Naive thymus-derived CD8-positive, alpha-beta T cell (primary cell): ENCODE results near the gene ARID4A. TPM values are rescaled to one million over a fixed set of nuclear protein-coding genes. Genes with fewer than 3 reads are reported as not detected.

Experiments used
- ATAC-seq, 2 donors: fragments of 150-1000 bp; cut with Tn5 transposase in 1 of 2; sonication (Bioruptor Pico), chemical (Tn5 transposase) in 1 of 2; 1 replicate in 1 of 2; 2 replicates in 1 of 2; pipeline ENCODE4 v1.10.0; 2021; ENCODE audit warnings: mild to moderate bottlenecking in 2 of 2, moderate library complexity in 2 of 2
- POLR2A ChIA-PET: fragments of 350-600 bp; sonication (Branson Sonifier 250); formaldehyde crosslinking; loops from one replicate; lab custom pipeline; 2021; ENCODE audit warnings: antibody characterized with exemption; lab: Charles Lee
- DNase-seq, 10 donors: peaks; one replicate each; pipeline versions ENCODE4 v3.0.0 to v3.0.0-alpha.2; 2020 to 2022
- H3K27ac Mint-ChIP-seq, 10 donors: one replicate each; pipeline ENCODE4 v1.8.0; 2020 to 2022; ENCODE audit warnings: mild to moderate bottlenecking in 10 of 10, mixed read lengths in 10 of 10, moderate library complexity in 4 of 10, inconsistent platforms in 1 of 10
- H3K27me3 Mint-ChIP-seq, 5 donors: one replicate each; pipeline ENCODE4 v1.8.0; 2021 to 2022; ENCODE audit warnings: mixed read lengths in 5 of 5
- H3K36me3 Mint-ChIP-seq, 3 donors: one replicate each; pipeline ENCODE4 v1.8.0; 2020 to 2022; ENCODE audit warnings: mixed read lengths in 3 of 3, mild to moderate bottlenecking in 2 of 3, inconsistent platforms in 1 of 3
- H3K4me1 Mint-ChIP-seq, 4 donors: one replicate each; pipeline ENCODE4 v1.8.0; 2021 to 2022; ENCODE audit warnings: mixed read lengths in 4 of 4
- H3K4me3 Mint-ChIP-seq, 10 donors: one replicate each; pipeline ENCODE4 v1.8.0; 2020 to 2022; ENCODE audit warnings: mild to moderate bottlenecking in 10 of 10, mixed read lengths in 10 of 10, moderate library complexity in 6 of 10, inconsistent platforms in 1 of 10
- H3K9me3 Mint-ChIP-seq, 9 donors: one replicate each; pipeline ENCODE4 v1.8.0; 2020 to 2022; ENCODE audit warnings: mixed read lengths in 9 of 9, mild to moderate bottlenecking in 3 of 9, inconsistent platforms in 1 of 9, moderate library complexity in 1 of 9
- polyA plus RNA-seq, 3 donors: library from polyadenylated mRNA; unstranded; fragments of 300-500 nt; fragmentation: Illumina TruSeq; gene quantifications; one replicate each; pipeline ENCODE4 v1.2.3, GENCODE V29; 2021
- total RNA-seq, 8 experiments: library from RNA in 2 of 8; stranded (reverse) in 2 of 8; gene quantifications; one replicate each; pipeline ENCODE4 v1.2.3 and lab custom pipeline; 2021 to 2026

Gene ARID4A
- total and polyA plus RNA-seq, 5 experiments from 2014 or later, result 19.4 to 70.0 (median 26.2) TPM

DNA sequence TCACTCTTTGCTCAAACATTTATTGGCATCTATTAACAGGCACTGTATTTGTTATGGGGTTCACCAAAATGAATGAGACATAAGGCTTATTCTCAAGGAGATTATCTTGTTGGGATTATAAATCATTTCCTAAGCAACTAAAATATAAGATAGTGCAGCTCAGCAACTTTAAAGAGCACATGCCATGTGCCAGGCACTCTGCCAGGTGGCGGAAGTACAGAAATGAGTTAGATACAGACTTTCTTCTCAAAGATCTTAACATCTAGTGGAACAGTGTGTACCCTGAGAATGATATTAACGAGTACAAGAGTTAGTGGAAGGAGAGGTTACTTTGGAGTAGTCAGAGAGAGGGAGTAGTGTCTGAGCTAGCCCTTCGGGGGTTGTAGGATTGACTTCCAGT, 68.9 kb downstream of the ARID4A start:
- Mint-ChIP-seq H3K9me3 (no peaks in the 10 kb centered on the region), H3K4me1 (peaks cover 0 to 4% (median 0%) of the 10 kb centered on the region in 4 donors), H3K36me3 (peaks cover 0 to 69% (median 38%) of the 10 kb centered on the region in 3 donors), H3K27me3 (no peaks in the 10 kb centered on the region), H3K27ac (peak overlapping the region in 1 of 10 donors; percentile 26), H3K4me3 (no peak overlapping the region)
- ATAC-seq (no peak), DNase-seq (no peak)
- POLR2A ChIA-PET, result no interaction called here

DNA sequence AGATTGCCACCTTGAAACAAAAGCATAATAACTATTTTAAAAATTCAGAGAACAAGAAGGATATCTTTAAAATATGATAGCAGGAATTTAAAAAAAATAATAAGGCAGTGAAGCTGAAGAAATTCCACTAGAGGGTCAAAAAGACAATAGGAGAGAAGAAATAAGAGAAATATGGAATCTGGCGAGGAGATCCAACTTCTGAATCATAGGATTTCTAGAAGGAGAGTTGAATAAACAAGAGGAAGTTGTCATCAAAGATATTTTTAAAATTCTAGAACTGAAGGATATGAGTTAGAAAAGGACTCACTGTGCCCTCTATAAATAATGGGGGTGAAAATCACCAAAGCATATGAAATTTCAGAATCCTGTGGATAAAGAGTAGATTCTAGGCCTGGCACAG, 70.6 kb downstream of the ARID4A start:
- ATAC-seq, result no peak
- Mint-ChIP-seq H3K27ac (no peak overlapping the region), H3K36me3 (peaks cover 0 to 80% (median 38%) of the 10 kb centered on the region in 3 donors)

GRCh38 chr14:58376791-58377190, 78.4 kb downstream of the ARID4A start:
- ATAC-seq (no peak), DNase-seq (no peak)
- no peaks in the 10 kb centered on the region for H3K27me3 Mint-ChIP-seq
- H3K4me3 Mint-ChIP-seq, result no peak overlapping the region
- H3K36me3 Mint-ChIP-seq, result peaks cover 7 to 78% (median 22%) of the 10 kb centered on the region in 3 donors
- POLR2A ChIA-PET, result no interaction called here
- H3K4me1 Mint-ChIP-seq, result peaks cover 0 to 9% (median 2%) of the 10 kb centered on the region in 4 donors
- peaks cover 0 to 2% (median 0%) of the 10 kb centered on the region in 9 donors for H3K9me3 Mint-ChIP-seq
- no peak overlapping the region for H3K27ac Mint-ChIP-seq

More for the DNA sequence above, 70.6 kb downstream of the ARID4A start:
- H3K27me3 Mint-ChIP-seq, result no peaks in the 10 kb centered on the region
- POLR2A ChIA-PET, result no interaction called here
- no peak for DNase-seq
- H3K4me3 Mint-ChIP-seq, result no peak overlapping the region
- no peaks in the 10 kb centered on the region for H3K9me3 Mint-ChIP-seq
- H3K4me1 Mint-ChIP-seq, result peaks cover 0 to 4% (median 0%) of the 10 kb centered on the region in 4 donors

GRCh38 chr14:58390830-58391229, 92.5 kb downstream of the ARID4A start:
- POLR2A ChIA-PET, result no interaction called here
- no peak for ATAC-seq
- peaks cover 2 to 5% (median 4%) of the 10 kb centered on the region in 4 donors for H3K4me1 Mint-ChIP-seq
- H3K27ac Mint-ChIP-seq, result no peak overlapping the region
- no peaks in the 10 kb centered on the region for H3K27me3 Mint-ChIP-seq
- peaks cover 0 to 10% (median 0%) of the 10 kb centered on the region in 3 donors for H3K36me3 Mint-ChIP-seq
- no peak for DNase-seq
- no peak overlapping the region for H3K4me3 Mint-ChIP-seq
- H3K9me3 Mint-ChIP-seq, result peaks cover 0 to 4% (median 0%) of the 10 kb centered on the region in 9 donors

- H3K4me3 Mint-ChIP-seq, result peak overlapping the region; percentile 64 to 89 (median 81)
- POLR2A ChIA-PET, result interaction anchor here (0.9 to 2.6 kb wide), 7 partner anchors 10 to 195 kb away, joined by 3 to 19 read pairs (median 6); partner anchors contain the start of genes ACTR10, ARID4A, KIAA0586 and TIMM9
- no peaks in the 10 kb centered on the region for H3K27me3 Mint-ChIP-seq
- ATAC-seq (no peak), DNase-seq (no peak)
- peak overlapping the region; percentile 59 to 94 (median 92) for H3K27ac Mint-ChIP-seq
- H3K4me1 Mint-ChIP-seq, result peaks cover 7 to 20% (median 12%) of the 10 kb centered on the region in 4 donors
- no peaks in the 10 kb centered on the region for H3K9me3 Mint-ChIP-seq
- no peaks in the 10 kb centered on the region for H3K36me3 Mint-ChIP-seq
Measured at GRCh38 chr14:58395562-58395811, 97.1 kb downstream of the ARID4A start.

GRCh38 chr14:58395812-58396788, 97.7 kb downstream of the ARID4A start, which contains the start of gene TOMM20L:
Gene TOMM20L (plus strand): TSS chr14:58395930. CDS start chr14:58395958, 28 bp downstream.
- H3K27ac Mint-ChIP-seq, result peak within 1 kb of the TSS; percentile 92 to 98 (median 95)

DNA sequence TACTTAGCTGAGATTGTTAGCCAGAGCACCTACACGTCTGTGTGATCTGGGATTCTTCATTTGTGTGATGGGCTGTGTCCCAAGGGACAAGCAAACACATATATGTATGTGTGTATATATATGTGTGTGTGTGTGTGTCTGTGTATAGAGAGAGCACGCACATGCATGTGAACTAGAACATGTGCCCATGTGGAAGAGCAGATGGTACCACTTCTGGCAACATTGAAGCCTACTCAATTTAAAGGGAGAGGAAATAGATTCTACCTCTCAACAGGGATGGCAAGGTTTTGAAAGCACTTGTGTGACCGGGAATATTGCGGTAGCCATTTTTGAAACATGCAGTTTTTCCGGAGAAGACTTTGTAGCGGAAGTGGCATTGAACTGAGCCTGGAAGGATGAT, 98.8 kb downstream of the ARID4A start:
- peak overlapping the region in 3 of 10 donors; percentile 94 to 97 (median 96) for H3K27ac Mint-ChIP-seq
- no peaks in the 10 kb centered on the region for H3K9me3 Mint-ChIP-seq
- no peak for ATAC-seq
- no peaks in the 10 kb centered on the region for H3K36me3 Mint-ChIP-seq
- POLR2A ChIA-PET, result interaction anchor here (1.5 to 2.3 kb wide), 2 partner anchors 8 to 99 kb away, joined by 6 to 16 read pairs; partner anchors contain the start of gene ARID4A
- H3K27me3 Mint-ChIP-seq, result no peaks in the 10 kb centered on the region
- peak overlapping the region in 9 of 10 donors; percentile 4 to 94 (median 75) for H3K4me3 Mint-ChIP-seq
- DNase-seq, result no peak
- H3K4me1 Mint-ChIP-seq, result peaks cover 7 to 20% (median 12%) of the 10 kb centered on the region in 4 donors

More at GRCh38 chr14:58395812-58396788, 97.7 kb downstream of the ARID4A start, which contains the start of gene TOMM20L:
- Mint-ChIP-seq H3K4me1 (peaks cover 7 to 20% (median 12%) of the 10 kb centered on the region in 4 donors), H3K36me3 (no peaks in the 10 kb centered on the region), H3K27me3 (no peaks in the 10 kb centered on the region), H3K9me3 (no peaks in the 10 kb centered on the region), H3K4me3 (peak within 1 kb of the TSS; percentile 78 to 94 (median 86))
- ATAC-seq, result peak; percentile 82 to 88
- POLR2A ChIA-PET, result interaction anchor here (0.5 to 2.6 kb wide), 9 partner anchors 9 to 196 kb away, joined by 3 to 19 read pairs (median 5); partner anchors contain the start of genes ACTR10, ARID4A, KIAA0586 and TIMM9
- peak; percentile 50 to 82 (median 73) for DNase-seq

GRCh38 chr14:58398495-58398894, 100.1 kb downstream of the ARID4A start:
- ATAC-seq, result no peak
- Mint-ChIP-seq H3K27me3 (no peaks in the 10 kb centered on the region), H3K27ac (no peak overlapping the region), H3K4me1 (peaks cover 7 to 20% (median 12%) of the 10 kb centered on the region in 4 donors), H3K36me3 (no peaks in the 10 kb centered on the region), H3K4me3 (no peak overlapping the region), H3K9me3 (no peaks in the 10 kb centered on the region)
- POLR2A ChIA-PET, result no interaction called here
- DNase-seq, result no peak

DNA sequence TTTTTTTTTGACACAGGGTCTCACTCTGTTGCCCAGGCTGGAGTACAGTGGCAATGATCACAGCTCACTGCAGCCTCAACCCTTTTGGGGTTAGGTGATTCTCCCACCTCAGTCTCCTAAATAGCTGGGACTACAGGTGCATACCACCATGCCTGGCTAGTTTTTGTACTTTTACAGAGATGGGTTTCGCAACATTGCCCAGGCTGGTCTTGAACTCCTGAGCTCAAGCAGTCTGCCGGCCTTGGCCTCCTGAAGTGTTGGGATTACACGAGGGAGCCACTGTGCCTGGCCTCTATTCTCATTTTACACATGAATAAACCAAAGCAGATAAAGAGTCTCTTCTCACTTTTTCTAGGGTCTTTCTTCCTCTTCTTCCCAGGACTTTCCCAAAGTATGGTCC, 100.5 kb downstream of the ARID4A start:
- ATAC-seq (no peak), DNase-seq (no peak)
- POLR2A ChIA-PET, result no interaction called here
- Mint-ChIP-seq H3K27ac (no peak overlapping the region), H3K9me3 (no peaks in the 10 kb centered on the region), H3K4me3 (no peak overlapping the region), H3K36me3 (no peaks in the 10 kb centered on the region), H3K4me1 (peaks cover 7 to 20% (median 12%) of the 10 kb centered on the region in 4 donors), H3K27me3 (no peaks in the 10 kb centered on the region)

GRCh38 chr14:58401587-58401986, 103.2 kb downstream of the ARID4A start:
- H3K4me1 Mint-ChIP-seq, result peaks cover 1 to 9% (median 3%) of the 10 kb centered on the region in 4 donors
- no peaks in the 10 kb centered on the region for H3K27me3 Mint-ChIP-seq
- peak in 1 of 2 donors; percentile 35 for ATAC-seq
- H3K9me3 Mint-ChIP-seq, result no peaks in the 10 kb centered on the region
- H3K27ac Mint-ChIP-seq, result peak overlapping the region in 1 of 10 donors; percentile 20
- H3K4me3 Mint-ChIP-seq, result no peak overlapping the region
- peaks cover 0 to under 1% (median 0%) of the 10 kb centered on the region in 3 donors for H3K36me3 Mint-ChIP-seq
- POLR2A ChIA-PET, result no interaction called here
- no peak for DNase-seq

- Mint-ChIP-seq H3K4me1 (no peaks in the 10 kb centered on the region), H3K27ac (peak overlapping the region in 1 of 10 donors; percentile 22), H3K36me3 (peaks cover 0 to 53% (median 9%) of the 10 kb centered on the region in 3 donors), H3K4me3 (no peak overlapping the region), H3K9me3 (no peaks in the 10 kb centered on the region), H3K27me3 (no peaks in the 10 kb centered on the region)
- ATAC-seq (no peak), DNase-seq (no peak)
- POLR2A ChIA-PET, result no interaction called here
Measured at GRCh38 chr14:58408681-58409215, 110.4 kb downstream of the ARID4A start.

DNA sequence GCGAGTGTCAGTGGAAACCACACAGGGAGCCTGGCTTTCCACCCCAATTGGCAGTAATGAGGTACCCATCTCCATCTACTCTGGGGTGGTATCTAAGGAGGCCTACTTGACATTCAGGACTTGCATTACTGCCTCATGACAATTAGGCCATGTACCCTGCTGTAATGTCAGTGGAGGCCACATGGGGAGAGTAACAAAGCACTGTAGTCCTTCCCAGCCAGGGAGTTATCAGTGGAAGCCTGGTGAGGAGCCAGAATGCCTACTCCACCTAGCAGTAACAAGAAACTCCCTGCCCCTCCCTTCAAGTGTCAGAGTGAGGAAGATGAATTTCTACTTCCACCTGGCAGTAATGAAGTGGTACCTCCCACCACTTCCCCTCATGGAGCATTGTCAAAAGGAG, 116.5 kb downstream of the ARID4A start:
- POLR2A ChIA-PET, result no interaction called here
- Mint-ChIP-seq H3K9me3 (peaks cover 0 to 3% (median 0%) of the 10 kb centered on the region in 9 donors), H3K36me3 (peaks cover 11 to 72% (median 25%) of the 10 kb centered on the region in 3 donors), H3K27me3 (no peaks in the 10 kb centered on the region), H3K4me3 (no peak overlapping the region), H3K27ac (peak overlapping the region in 1 of 10 donors; percentile 29), H3K4me1 (peaks cover 13 to 22% (median 15%) of the 10 kb centered on the region in 4 donors)
- no peak for ATAC-seq
- no peak for DNase-seq
